Measurements from ENCODE around the gene CFAP99. TPM values are rescaled to one million over a fixed set of nuclear protein-coding genes. Genes with fewer than 3 reads are reported as not detected.

CFAP99 gene
- total and polyA plus RNA-seq, 2 of the 8 experiments (the other 6 are each of a cell fraction or from before 2014, with no cell fraction given) = not detected

DNA sequence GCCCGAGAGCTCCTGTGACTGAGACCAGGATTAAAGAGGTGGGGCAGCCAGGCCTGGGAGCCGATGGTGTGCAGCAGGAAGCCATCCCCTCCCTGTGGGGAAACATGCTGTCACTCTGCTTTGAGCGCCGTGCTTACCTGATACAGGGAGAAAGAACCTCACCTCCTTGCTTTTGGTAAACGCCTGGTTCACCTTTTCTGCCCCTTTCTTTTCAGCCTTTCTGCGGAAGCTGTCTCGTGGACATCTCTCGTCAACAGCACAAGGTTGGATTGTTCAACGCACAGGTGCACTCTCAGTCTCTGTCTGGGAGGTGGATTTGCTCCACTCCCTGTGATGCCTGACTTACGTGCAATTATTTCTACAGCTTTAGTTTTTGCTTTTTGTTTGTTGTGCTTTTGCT lies 12.3 kb upstream of the CFAP99 start:
- Histone ChIP-seq H3K56ac (replicated peaks; ENCODE audit: insufficient read length, low read depth, low read length) (no peak overlapping the region), H3K36me3 (ENCODE audit: control insufficient read depth in 2 of 4, insufficient read depth in 4 of 4, low read length in 3 of 4) (no peaks in the 10 kb centered on the region), H3K23me2 (ENCODE audit: low read depth, low read length) (no peaks in the 10 kb centered on the region), H3K14ac (ENCODE audit: insufficient read length) (no peak overlapping the region), H2AK5ac (ENCODE audit: low read depth, low read length) (no peak overlapping the region), H3K9ac (replicated peaks in 1 of 4; ENCODE audit: extremely low read depth in 1 of 4, low read depth in 3 of 4, low read length in 3 of 4) (no peak overlapping the region), H4K8ac (ENCODE audit: extremely low read depth, insufficient read depth, low read length) (no peak overlapping the region), H2BK120ac (replicated peaks; ENCODE audit: low read depth, low read length) (no peak overlapping the region), H3K23ac (ENCODE audit: insufficient read length) (no peak overlapping the region), H4K20me1 (replicated peaks in 1 of 2; ENCODE audit: control insufficient read depth in 1 of 2, insufficient read depth in 2 of 2, low read length in 2 of 2) (peaks cover 0 to 2% of the 10 kb centered on the region in 2 experiments), H3K79me1 (ENCODE audit: low read depth, low read length) (peaks cover 6% of the 10 kb centered on the region), H2BK12ac (ENCODE audit: low read depth, low read length) (0 out of 2 replicates have a peak overlapping the region, but pooled peaks have one; percentile 17), H2BK20ac (ENCODE audit: low read length) (peak overlapping the region; percentile 72; the same call in 1 of the 2 replicates), H3K27me3 (replicated peaks in 1 of 4; ENCODE audit: control insufficient read depth in 3 of 4, extremely low read depth in 1 of 4, insufficient read depth in 3 of 4, low read length in 3 of 4) (no peaks in the 10 kb centered on the region; a peak in 1 of 7 replicates), H3K4me1 (replicated peaks in 1 of 4; ENCODE audit: control insufficient read depth in 3 of 4, insufficient read depth in 4 of 4, low read length in 3 of 4) (peaks cover 0 to 21% (median 16%) of the 10 kb centered on the region in 4 experiments; a peak in 6 of 7 replicates), H2BK15ac (ENCODE audit: low read length) (0 out of 2 replicates have a peak overlapping the region, but pooled peaks have one; percentile 92), H3K27ac (ENCODE audit: low read depth, low read length) (no peak overlapping the region), H3K4me2 (ENCODE audit: insufficient read depth in 1 of 2, low read depth in 2 of 2, low read length in 2 of 2) (no peak overlapping the region), H3K18ac (ENCODE audit: extremely low read depth, low read length) (no peak overlapping the region), H3K4me3 (ENCODE audit: extremely low read depth in 1 of 4, insufficient read depth in 2 of 4, low read depth in 3 of 4, low read length in 4 of 4) (no peak overlapping the region), H3K79me2 (ENCODE audit: control insufficient read depth in 1 of 2, insufficient read depth in 2 of 2, low read length in 2 of 2) (no peaks in the 10 kb centered on the region), H4K5ac (ENCODE audit: insufficient read length, low read depth, low read length) (no peak overlapping the region), H3K4ac (replicated peaks; ENCODE audit: insufficient read length, low read depth, low read length) (no peak overlapping the region), H4K91ac (replicated peaks; ENCODE audit: insufficient read length, low read length) (no peak overlapping the region), H2AFZ (ENCODE audit: low read length) (no peak overlapping the region), H3K9me3 (ENCODE audit: insufficient read depth in 2 of 2, low read depth in 1 of 2, low read length in 1 of 2) (no peaks in the 10 kb centered on the region), H2BK5ac (ENCODE audit: low read depth, low read length) (no peak overlapping the region)
- FAIRE-seq (no peak), DNase-seq (ENCODE audit: low read depth in 1 of 2, low spot score in 2 of 2) (no peak)
- CTCF ChIA-PET (ENCODE audit: partially characterized antibody) = interaction anchor here (0.6 to 2.6 kb wide), 5 partner anchors 9 to 186 kb away, joined by 3 to 13 read pairs (median 6); no protein-coding TSS in a partner anchor
- WGBS, 2 experiments (ENCODE audit: extremely low coverage in 1 of 2, insufficient coverage in 1 of 2, insufficient read length in 1 of 2, insufficient replicate concordance in 2 of 2, low coverage in 1 of 2, low lambda C conversion rate in 2 of 2, missing lambda C conversion rate in 1 of 2) = 86% methylated on average over 10 of the region's 10 CpGs; no CpG with 5 or more reads in 1 of the 2 experiments
- POLR2A ChIA-PET (ENCODE audit: partially characterized antibody) = no interaction called here
- no peak for TF ChIP-seq SP1 (IDR thresholded peaks at IDR 0.05; ENCODE audit: low read depth, low read length)
- TF ChIP-seq SIX5 (IDR thresholded peaks at IDR 0.05; ENCODE audit: low read depth, low read length) = no peak
- no peak for TF ChIP-seq SUZ12 (IDR thresholded peaks at IDR 0.05; ENCODE audit: low read length)
- no peak for TF ChIP-seq HDAC6 (IDR thresholded peaks at IDR 0.05; ENCODE audit: low read depth, low read length)
- TF ChIP-seq GTF2F1 (IDR thresholded peaks at IDR 0.05; ENCODE audit: borderline replicate concordance, low read depth, low read length) = no peak
- TF ChIP-seq BRCA1 (IDR thresholded peaks at IDR 0.05; ENCODE audit: low read depth, low read length) = no peak
- no peak for TF ChIP-seq CHD1 (IDR thresholded peaks at IDR 0.05; ENCODE audit: low read depth, low read length)
- TF ChIP-seq GABPA (IDR thresholded peaks at IDR 0.05; ENCODE audit: borderline replicate concordance, insufficient read depth, low read length) = no peak
- TF ChIP-seq ASH2L (IDR thresholded peaks at IDR 0.05; ENCODE audit: low read length) = no peak
- TF ChIP-seq CREB1 (IDR thresholded peaks at IDR 0.05) = no peak
- TF ChIP-seq CTBP2 (IDR thresholded peaks at IDR 0.05; ENCODE audit: borderline replicate concordance, insufficient read depth, insufficient read length, low read length) = no peak
- TF ChIP-seq HDAC2 (IDR thresholded peaks at IDR 0.05; ENCODE audit: borderline replicate concordance in 1 of 2, low read depth in 2 of 2, low read length in 2 of 2) = no peak
- TF ChIP-seq RBBP5 (IDR thresholded peaks at IDR 0.05; ENCODE audit: borderline replicate concordance, low read depth, low read length) = no peak
- no peak for TF ChIP-seq CBX8 (IDR thresholded peaks at IDR 0.05; ENCODE audit: borderline replicate concordance, low read depth, low read length)

All from H1 (cell line).